ENCODE results near the gene ETV6.
"Not testable (repeated sequence)": the region's sequence is repeated elsewhere in the genome, so short reads cannot be mapped to it uniquely, and the experiment has no call there.

ETV6 gene

GRCh38 chr12:11906286-11906935 lies 256.9 kb downstream of the ETV6 start:
- TF ChIP-seq, protein P1, sequence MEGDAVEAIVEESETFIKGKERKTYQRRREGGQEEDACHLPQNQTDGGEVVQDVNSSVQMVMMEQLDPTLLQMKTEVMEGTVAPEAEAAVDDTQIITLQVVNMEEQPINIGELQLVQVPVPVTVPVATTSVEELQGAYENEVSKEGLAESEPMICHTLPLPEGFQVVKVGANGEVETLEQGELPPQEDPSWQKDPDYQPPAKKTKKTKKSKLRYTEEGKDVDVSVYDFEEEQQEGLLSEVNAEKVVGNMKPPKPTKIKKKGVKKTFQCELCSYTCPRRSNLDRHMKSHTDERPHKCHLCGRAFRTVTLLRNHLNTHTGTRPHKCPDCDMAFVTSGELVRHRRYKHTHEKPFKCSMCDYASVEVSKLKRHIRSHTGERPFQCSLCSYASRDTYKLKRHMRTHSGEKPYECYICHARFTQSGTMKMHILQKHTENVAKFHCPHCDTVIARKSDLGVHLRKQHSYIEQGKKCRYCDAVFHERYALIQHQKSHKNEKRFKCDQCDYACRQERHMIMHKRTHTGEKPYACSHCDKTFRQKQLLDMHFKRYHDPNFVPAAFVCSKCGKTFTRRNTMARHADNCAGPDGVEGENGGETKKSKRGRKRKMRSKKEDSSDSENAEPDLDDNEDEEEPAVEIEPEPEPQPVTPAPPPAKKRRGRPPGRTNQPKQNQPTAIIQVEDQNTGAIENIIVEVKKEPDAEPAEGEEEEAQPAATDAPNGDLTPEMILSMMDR (conservative IDR thresholded peaks at IDR 0.05; ENCODE audit: low read depth, low read length): no peak
- no peak overlapping the region for H2AFZ ChIP-seq (ENCODE audit: low read depth)
- no peak overlapping the region for H3K27ac ChIP-seq
- no peaks in the 10 kb centered on the region for H4K20me1 ChIP-seq (ENCODE audit: insufficient read depth)
- H3K36me3 ChIP-seq (ENCODE audit: insufficient read depth): no peaks in the 10 kb centered on the region
- no peaks in the 10 kb centered on the region for H3K27me3 ChIP-seq (ENCODE audit: insufficient read depth, low read depth)
- H3K4me3 ChIP-seq (IDR thresholded peaks at IDR 0.05; ENCODE audit: insufficient read depth, low read depth, low read length): no peak overlapping the region
- no peaks in the 10 kb centered on the region for H3K79me2 ChIP-seq (ENCODE audit: insufficient read depth, low read depth)
- H3K9ac ChIP-seq: no peak overlapping the region
- no peak overlapping the region for H3K4me2 ChIP-seq
- H3K4me1 ChIP-seq (ENCODE audit: low read depth, poor library complexity, severe bottlenecking): no peaks in the 10 kb centered on the region

- Histone ChIP-seq H4K20me1 (ENCODE audit: insufficient read depth) (no peaks in the 10 kb centered on the region), H3K27me3 (ENCODE audit: insufficient read depth, low read depth) (no peaks in the 10 kb centered on the region), H3K79me2 (ENCODE audit: insufficient read depth, low read depth) (no peaks in the 10 kb centered on the region), H3K4me3 (IDR thresholded peaks at IDR 0.05; ENCODE audit: insufficient read depth, low read depth, low read length) (no peak overlapping the region), H2AFZ (ENCODE audit: low read depth) (no peak overlapping the region), H3K4me1 (ENCODE audit: low read depth, poor library complexity, severe bottlenecking) (no peaks in the 10 kb centered on the region), H3K27ac (no peak overlapping the region), H3K36me3 (ENCODE audit: insufficient read depth) (no peaks in the 10 kb centered on the region), H3K9ac (no peak overlapping the region), H3K4me2 (no peak overlapping the region)
- TF ChIP-seq, protein P1 (conservative IDR thresholded peaks at IDR 0.05; ENCODE audit: low read depth, low read length): no peak
These were observed 258.2 kb downstream of the ETV6 start for GRCh38 chr12:11907625-11908024.

GRCh38 chr12:11909406-11909805 lies 259.9 kb downstream of the ETV6 start:
- not testable (repeated sequence) for H4K20me1 ChIP-seq (ENCODE audit: insufficient read depth); H3K27me3 ChIP-seq (ENCODE audit: insufficient read depth, low read depth); H3K4me3 ChIP-seq (IDR thresholded peaks at IDR 0.05; ENCODE audit: insufficient read depth, low read depth, low read length); H3K9ac ChIP-seq; H3K36me3 ChIP-seq (ENCODE audit: insufficient read depth); H3K27ac ChIP-seq; H3K4me2 ChIP-seq; H3K4me1 ChIP-seq (ENCODE audit: low read depth, poor library complexity, severe bottlenecking); H3K79me2 ChIP-seq (ENCODE audit: insufficient read depth, low read depth); H2AFZ ChIP-seq (ENCODE audit: low read depth)

GRCh38 chr12:11916113-11916512 lies 266.6 kb downstream of the ETV6 start:
- no peak overlapping the region for H3K9ac ChIP-seq
- H3K4me1 ChIP-seq (ENCODE audit: low read depth, poor library complexity, severe bottlenecking): no peaks in the 10 kb centered on the region
- no peak overlapping the region for H2AFZ ChIP-seq (ENCODE audit: low read depth)
- H3K36me3 ChIP-seq (ENCODE audit: insufficient read depth): no peaks in the 10 kb centered on the region
- no peaks in the 10 kb centered on the region for H4K20me1 ChIP-seq (ENCODE audit: insufficient read depth)
- no peak overlapping the region for H3K4me2 ChIP-seq
- no peak overlapping the region for H3K4me3 ChIP-seq (IDR thresholded peaks at IDR 0.05; ENCODE audit: insufficient read depth, low read depth, low read length)
- H3K79me2 ChIP-seq (ENCODE audit: insufficient read depth, low read depth): no peaks in the 10 kb centered on the region
- no peak overlapping the region for H3K27ac ChIP-seq
- no peaks in the 10 kb centered on the region for H3K27me3 ChIP-seq (ENCODE audit: insufficient read depth, low read depth)
- TF ChIP-seq, protein P1 (conservative IDR thresholded peaks at IDR 0.05; ENCODE audit: low read depth, low read length): no peak

DNA sequence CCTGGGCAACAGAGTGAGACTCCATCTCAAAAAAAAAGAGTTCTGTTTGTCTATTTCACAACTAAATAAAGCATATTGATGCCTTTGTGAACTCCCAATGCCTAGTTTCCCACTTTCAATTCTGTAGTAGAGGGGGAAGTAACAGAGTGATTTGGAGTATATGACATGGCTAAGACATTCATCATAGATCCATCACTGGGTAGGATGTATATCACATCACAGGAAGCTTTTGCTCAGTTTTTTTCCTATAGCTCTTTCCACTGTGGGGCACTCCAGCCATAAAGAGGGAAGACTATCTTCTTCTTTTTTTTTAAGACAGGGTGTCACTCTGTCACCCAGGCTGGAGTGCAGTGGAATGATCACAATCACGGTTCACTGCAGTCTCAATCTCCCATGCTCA lies 267.3 kb downstream of the ETV6 start:
- no peak overlapping the region for H2AFZ ChIP-seq (ENCODE audit: low read depth)
- no peaks in the 10 kb centered on the region for H4K20me1 ChIP-seq (ENCODE audit: insufficient read depth)
- H3K27me3 ChIP-seq (ENCODE audit: insufficient read depth, low read depth): no peaks in the 10 kb centered on the region
- no peaks in the 10 kb centered on the region for H3K36me3 ChIP-seq (ENCODE audit: insufficient read depth)
- no peak overlapping the region for H3K27ac ChIP-seq
- no peaks in the 10 kb centered on the region for H3K79me2 ChIP-seq (ENCODE audit: insufficient read depth, low read depth)
- H3K4me2 ChIP-seq: no peak overlapping the region
- no peak overlapping the region for H3K4me3 ChIP-seq (IDR thresholded peaks at IDR 0.05; ENCODE audit: insufficient read depth, low read depth, low read length)
- H3K4me1 ChIP-seq (ENCODE audit: low read depth, poor library complexity, severe bottlenecking): no peaks in the 10 kb centered on the region
- TF ChIP-seq, protein P1 (conservative IDR thresholded peaks at IDR 0.05; ENCODE audit: low read depth, low read length): no peak
- no peak overlapping the region for H3K9ac ChIP-seq

All from KMS-11 (cell line).